HG03066 (cell line): ENCODE results near the gene IGFALS.

Source experiments
- ATAC-seq: cut with Tn5 transposase; IDR thresholded peaks from one replicate; pipeline ENCODE4 v1.9.1; 2021; ENCODE audit warnings: low read depth; ENCODE audit not compliant: unreplicated experiment

Gene IGFALS

GRCh38 chr16:1778200-1779179, 15.0 kb downstream of the IGFALS start:
- ATAC-seq: no peak

- ATAC-seq: no peak
Measured at GRCh38 chr16:1777375-1778199, 15.9 kb downstream of the IGFALS start.

GRCh38 chr16:1776991-1777374, 16.5 kb downstream of the IGFALS start:
- no peak for ATAC-seq

GRCh38 chr16:1776672-1776955, 16.9 kb downstream of the IGFALS start:
- ATAC-seq: no peak

GRCh38 chr16:1775846-1776671, 17.4 kb downstream of the IGFALS start:
- no peak for ATAC-seq

- no peak for ATAC-seq
Measured at GRCh38 chr16:1775006-1775845, 18.3 kb downstream of the IGFALS start.

GRCh38 chr16:1774448-1774780, 19.1 kb downstream of the IGFALS start:
- ATAC-seq: no peak

- peak; percentile 13 for ATAC-seq
Measured at GRCh38 chr16:1773703-1774447, 19.6 kb downstream of the IGFALS start.

GRCh38 chr16:1772908-1773702, 20.4 kb downstream of the IGFALS start, which contains the start of gene MRPS34:
Gene MRPS34, minus strand, starts transcription at chr16:1773134. Its CDS starts 15 bp downstream, at chr16:1773119.
- peak; percentile 42 for ATAC-seq

GRCh38 chr16:1772362-1772907, 21.1 kb downstream of the IGFALS start, which contains the start of gene EME2:
Gene EME2, plus strand, starts transcription at chr16:1772810. Its CDS starts 418 bp downstream, at chr16:1773228.
- no peak for ATAC-seq

GRCh38 chr16:1771864-1772361, 21.6 kb downstream of the IGFALS start:
- ATAC-seq: no peak

- ATAC-seq: no peak
Measured at GRCh38 chr16:1771188-1771863, 22.2 kb downstream of the IGFALS start, which contains the start of gene NME3. Gene NME3, minus strand, starts transcription at chr16:1771543. Its CDS starts 9 bp downstream, at chr16:1771534.

- ATAC-seq: no peak
Measured at GRCh38 chr16:1770328-1771187, 22.9 kb downstream of the IGFALS start.

- no peak for ATAC-seq
Measured at GRCh38 chr16:1769402-1770300, 23.9 kb downstream of the IGFALS start.

- no peak for ATAC-seq
Measured at GRCh38 chr16:1768767-1769401, 24.6 kb downstream of the IGFALS start.
